Measurements from ENCODE around the gene DGKQ. TPM values are rescaled to one million over a fixed set of nuclear protein-coding genes. Genes with fewer than 3 reads are reported as not detected.

DGKQ gene
- total RNA-seq, 4 donors from 2014 or later, result 3.2 to 5.2 (median 4.5) TPM

GRCh38 chr4:910366-911091 lies 62.8 kb downstream of the DGKQ start:
- no peaks in the 10 kb centered on the region for H3K27me3 ChIP-seq
- intact Hi-C loops (cut with DNase I; ENCODE audit: low total_unique reads) (no loop called here), in situ Hi-C loops (cut with MboI; ENCODE audit: low sequenced_read_pairs in 4 of 4) (no loop called here)
- peaks cover 0 to 18% of the 10 kb centered on the region in 2 donors for H3K36me3 ChIP-seq
- H3K9me3 ChIP-seq, result no peaks in the 10 kb centered on the region
- H3K27ac ChIP-seq, result no peak overlapping the region
- no peaks in the 10 kb centered on the region for H3K4me1 ChIP-seq
- no peak overlapping the region for H3K4me3 ChIP-seq
- DNase-seq (no peak), ATAC-seq (no peak)
- TF ChIP-seq POLR2A (IDR thresholded peaks at IDR 0.05) (no peak), CTCF (IDR thresholded peaks at IDR 0.05 in 4 of 5, conservative IDR thresholded peaks at IDR 0.05 in 1 of 5) (no peak)

GRCh38 chr4:909821-910220 lies 63.5 kb downstream of the DGKQ start:
- no peak for DNase-seq

GRCh38 chr4:909131-909571 lies 64.2 kb downstream of the DGKQ start:
- DNase-seq (no peak), ATAC-seq (no peak)
- Histone ChIP-seq H3K4me3 (no peak overlapping the region), H3K4me1 (no peaks in the 10 kb centered on the region), H3K27me3 (no peaks in the 10 kb centered on the region), H3K27ac (no peak overlapping the region), H3K36me3 (peaks cover 0 to 23% of the 10 kb centered on the region in 2 donors), H3K9me3 (no peaks in the 10 kb centered on the region)
- in situ Hi-C loops (cut with MboI; ENCODE audit: low sequenced_read_pairs in 4 of 4), result no loop called here
- intact Hi-C loops (cut with DNase I; ENCODE audit: low total_unique reads), result no loop called here
- TF ChIP-seq CTCF (IDR thresholded peaks at IDR 0.05 in 4 of 5, conservative IDR thresholded peaks at IDR 0.05 in 1 of 5), result no peak
- TF ChIP-seq POLR2A (IDR thresholded peaks at IDR 0.05), result no peak

More at GRCh38 chr4:909821-910220, 63.5 kb downstream of the DGKQ start:
- H3K4me3 ChIP-seq, result no peak overlapping the region
- peaks cover 0 to 18% of the 10 kb centered on the region in 2 donors for H3K36me3 ChIP-seq
- H3K9me3 ChIP-seq, result no peaks in the 10 kb centered on the region
- ATAC-seq, result no peak
- intact Hi-C loops (cut with DNase I; ENCODE audit: low total_unique reads), result no loop called here
- TF ChIP-seq POLR2A (IDR thresholded peaks at IDR 0.05), result no peak
- TF ChIP-seq CTCF (IDR thresholded peaks at IDR 0.05 in 4 of 5, conservative IDR thresholded peaks at IDR 0.05 in 1 of 5), result no peak
- no peaks in the 10 kb centered on the region for H3K4me1 ChIP-seq
- no peak overlapping the region for H3K27ac ChIP-seq
- in situ Hi-C loops (cut with MboI; ENCODE audit: low sequenced_read_pairs in 4 of 4), result no loop called here
- no peaks in the 10 kb centered on the region for H3K27me3 ChIP-seq

Other genes with a start within 250 kb of the DGKQ start
- 1 to 10 TPM in 1 of 4 donors, under 1 TPM in 1, not detected in 2; 0.91 to 1.0 TPM for gene CPLX1, start 147.4 kb downstream of the DGKQ start, total RNA-seq
- 10 to 100 TPM; 34.9 to 48.3 (median 44.5) TPM for gene GAK, start 41.3 kb downstream of the DGKQ start, total RNA-seq
- gene TMEM175, start 41.1 kb downstream of the DGKQ start, total RNA-seq, result 10 to 100 TPM; 15.3 to 29.6 (median 20.8) TPM
- 10 to 100 TPM in 1 of 4 donors, 1 to 10 TPM in 2, under 1 TPM in 1; 0.12 to 10.8 (median 2.4) TPM for gene IDUA, start 13.5 kb upstream of the DGKQ start, total RNA-seq
- under 1 TPM in 1 of 4 donors, not detected in 3; 0.16 TPM for gene SLC26A1, start 19.8 kb upstream of the DGKQ start, total RNA-seq
- gene FGFRL1, start 38.1 kb upstream of the DGKQ start, total RNA-seq, result 10 to 100 TPM; 10.4 to 32.4 (median 15.2) TPM
- 1 to 10 TPM in 1 of 4 donors, not detected in 3; 1.3 TPM for gene RNF212, start 140.0 kb upstream of the DGKQ start, total RNA-seq
- 1 to 10 TPM; 5.0 to 8.9 (median 5.2) TPM for gene SPON2, start 199.0 kb upstream of the DGKQ start, total RNA-seq

Measured in gastrocnemius medialis (tissue), 4 donors.